AG04449 (cell line): ENCODE results near the gene KMT2C.
"Not testable (repeated sequence)": the region's sequence is repeated elsewhere in the genome, so short reads cannot be mapped to it uniquely, and the experiment has no call there.

ENCODE experiments used
- CTCF ChIA-PET: fragments of 350-600 bp; formaldehyde crosslinking; extraction: SDS; loops from one replicate; lab custom pipeline; 2021; ENCODE audit warnings: antibody characterized with exemption; lab: Yijun Ruan, JAX
- POLR2A ChIA-PET: fragments of 400-600, 350-600 bp; formaldehyde crosslinking; extraction: SDS; loops from one replicate; lab custom pipeline; 2020; ENCODE audit warnings: antibody characterized with exemption, inconsistent platforms; lab: Yijun Ruan, JAX
- DNase-seq: peaks from one replicate; pipeline ENCODE4 v3.0.0-alpha.2; 2010; ENCODE audit warnings: low read depth, low spot score
- H3K4me3 ChIP-seq: 2 replicates; pipeline ENCODE4 v1.5.1; 2011; ENCODE audit warnings: low read depth, mild to moderate bottlenecking, control low read depth, low read length
- TF ChIP-seq, protein P1 (sequence below): IDR thresholded peaks from one replicate; pipeline ENCODE4 v1.5.1; 2011; ENCODE audit warnings: mild to moderate bottlenecking, moderate library complexity, low read length, control low read depth, inconsistent platforms; ENCODE audit not compliant: insufficient read depth; ENCODE audit errors: missing control alignments

The KMT2C gene

GRCh38 chr7:152442330-152442835 lies 6.6 kb upstream of the KMT2C start:
- DNase-seq = no peak
- POLR2A ChIA-PET = no interaction called here
- CTCF ChIA-PET = no interaction called here
- TF ChIP-seq, protein P1, sequence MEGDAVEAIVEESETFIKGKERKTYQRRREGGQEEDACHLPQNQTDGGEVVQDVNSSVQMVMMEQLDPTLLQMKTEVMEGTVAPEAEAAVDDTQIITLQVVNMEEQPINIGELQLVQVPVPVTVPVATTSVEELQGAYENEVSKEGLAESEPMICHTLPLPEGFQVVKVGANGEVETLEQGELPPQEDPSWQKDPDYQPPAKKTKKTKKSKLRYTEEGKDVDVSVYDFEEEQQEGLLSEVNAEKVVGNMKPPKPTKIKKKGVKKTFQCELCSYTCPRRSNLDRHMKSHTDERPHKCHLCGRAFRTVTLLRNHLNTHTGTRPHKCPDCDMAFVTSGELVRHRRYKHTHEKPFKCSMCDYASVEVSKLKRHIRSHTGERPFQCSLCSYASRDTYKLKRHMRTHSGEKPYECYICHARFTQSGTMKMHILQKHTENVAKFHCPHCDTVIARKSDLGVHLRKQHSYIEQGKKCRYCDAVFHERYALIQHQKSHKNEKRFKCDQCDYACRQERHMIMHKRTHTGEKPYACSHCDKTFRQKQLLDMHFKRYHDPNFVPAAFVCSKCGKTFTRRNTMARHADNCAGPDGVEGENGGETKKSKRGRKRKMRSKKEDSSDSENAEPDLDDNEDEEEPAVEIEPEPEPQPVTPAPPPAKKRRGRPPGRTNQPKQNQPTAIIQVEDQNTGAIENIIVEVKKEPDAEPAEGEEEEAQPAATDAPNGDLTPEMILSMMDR = no peak
- H3K4me3 ChIP-seq = no peak overlapping the region

DNA sequence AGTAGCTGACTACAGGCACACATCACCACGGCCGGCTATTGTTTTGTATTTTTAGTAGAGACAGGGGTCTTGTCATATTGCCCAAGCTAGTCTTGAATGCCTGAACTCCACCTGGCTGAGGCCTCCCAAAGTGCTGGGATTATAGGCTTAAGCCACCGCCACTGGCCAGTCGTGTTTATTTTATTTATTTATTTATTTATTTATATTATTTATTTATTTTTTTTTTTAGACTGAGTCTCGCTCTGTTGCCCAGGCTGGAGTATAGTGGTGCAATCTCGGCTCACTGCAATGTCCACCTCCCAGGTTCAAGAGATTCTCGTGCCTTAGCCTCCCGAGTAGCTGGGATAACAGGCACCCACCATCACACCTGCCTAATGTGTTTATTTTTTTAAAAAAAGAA lies 6.0 kb upstream of the KMT2C start:
- H3K4me3 ChIP-seq, DNase-seq, POLR2A ChIA-PET, CTCF ChIA-PET: not testable (repeated sequence)

GRCh38 chr7:152441168-152441567 lies 5.4 kb upstream of the KMT2C start:
- CTCF ChIA-PET, POLR2A ChIA-PET, DNase-seq: not testable (repeated sequence)

DNA sequence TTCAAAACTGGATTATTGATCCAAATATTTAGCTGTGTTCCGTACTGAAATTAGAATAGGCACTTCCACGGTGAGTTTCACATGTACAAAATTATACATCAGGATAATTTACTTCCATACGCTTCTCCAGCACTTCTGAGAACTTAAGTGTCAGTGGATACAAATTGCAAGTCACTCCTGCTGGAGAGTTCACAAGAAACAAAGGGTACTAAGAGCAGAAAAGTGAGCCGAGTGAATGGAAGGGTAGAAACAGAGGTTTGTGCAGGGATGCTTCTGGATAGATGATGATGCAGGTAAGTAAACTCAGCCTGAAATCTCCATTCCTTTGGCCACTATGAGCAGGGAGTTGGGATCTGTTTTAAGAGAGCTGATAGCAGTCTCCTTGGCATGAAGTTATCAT lies 2.2 kb upstream of the KMT2C start:
- POLR2A ChIA-PET, CTCF ChIA-PET, H3K4me3 ChIP-seq, DNase-seq: not testable (repeated sequence)

More at GRCh38 chr7:152441168-152441567, 5.4 kb upstream of the KMT2C start:
- not testable (repeated sequence) for H3K4me3 ChIP-seq

DNA sequence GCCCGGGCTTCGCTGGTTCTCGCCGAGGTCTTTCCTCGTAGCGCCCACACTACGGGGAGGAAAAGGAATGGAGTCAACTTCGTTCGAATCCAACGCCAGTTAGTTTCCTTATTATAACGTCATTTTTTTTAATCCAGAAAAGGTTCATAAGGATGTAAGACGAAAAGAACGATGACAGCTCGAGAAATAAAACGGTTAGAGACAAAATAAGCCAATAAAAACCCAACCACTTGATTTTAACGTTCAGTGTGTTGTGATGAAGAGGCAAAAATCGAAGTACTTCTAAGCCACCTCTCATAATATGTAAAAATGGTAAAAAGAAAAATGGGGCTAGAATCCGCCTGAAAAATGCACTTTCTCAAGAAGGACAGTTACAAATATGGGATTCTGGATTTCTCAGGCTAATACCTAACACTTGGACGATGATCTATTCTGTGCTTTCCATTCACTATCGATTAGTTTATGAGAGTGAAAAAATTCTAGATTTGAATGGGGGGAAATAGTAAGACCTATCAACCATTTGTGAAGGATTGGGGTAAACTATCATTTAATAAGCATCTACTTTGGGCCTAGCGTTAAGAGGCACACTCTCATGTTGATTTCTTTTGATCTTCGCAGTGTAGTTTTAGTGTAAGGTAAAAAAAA lies 1.2 kb upstream of the KMT2C start:
- CTCF ChIA-PET = not testable (repeated sequence)

GRCh38 chr7:152436111-152436930 lies 518 bp upstream of the KMT2C start:
- DNase-seq = no peak
- peak overlapping the region; percentile 63 for H3K4me3 ChIP-seq
- ChIA-PET CTCF (no interaction called here), POLR2A (interaction anchor here (0.6 kb wide), 1 partner anchor 108 kb away, joined by 4 read pairs; no protein-coding TSS in a partner anchor)
- TF ChIP-seq, protein P1 = no peak

More for the DNA sequence above, 1.2 kb upstream of the KMT2C start:
- peak overlapping the region; percentile 63 for H3K4me3 ChIP-seq
- DNase-seq = not testable (repeated sequence)
- POLR2A ChIA-PET = interaction anchor here (0.6 kb wide), 1 partner anchor 109 kb away, joined by 4 read pairs; no protein-coding TSS in a partner anchor

- POLR2A ChIA-PET, DNase-seq: not testable (repeated sequence)
- H3K4me3 ChIP-seq = peak overlapping the region; percentile 70
- CTCF ChIA-PET = interaction anchor here (0.9 kb wide), 1 partner anchor 95 kb away, joined by 3 read pairs; no protein-coding TSS in a partner anchor
Measured at GRCh38 chr7:152434511-152435383, 1.1 kb downstream of the KMT2C start.

- POLR2A ChIA-PET = interaction anchor here (0.6 kb wide), 1 partner anchor 30 kb away, joined by 4 read pairs; no protein-coding TSS in a partner anchor
- CTCF ChIA-PET = interaction anchor here (0.9 to 1.9 kb wide), 2 partner anchors 10 to 94 kb away, joined by 3 read pairs; no protein-coding TSS in a partner anchor
- H3K4me3 ChIP-seq = peak overlapping the region; percentile 70
- DNase-seq = not testable (repeated sequence)
Measured at GRCh38 chr7:152433721-152434490, 1.9 kb downstream of the KMT2C start.

- H3K4me3 ChIP-seq, POLR2A ChIA-PET, DNase-seq: not testable (repeated sequence)
- CTCF ChIA-PET = interaction anchor here (1.9 kb wide), 1 partner anchor 9 kb away, joined by 3 read pairs; no protein-coding TSS in a partner anchor
Measured at GRCh38 chr7:152432735-152433134, 3.1 kb downstream of the KMT2C start.
